Stimulated activated CD8-positive, alpha-beta memory T cell treated with anti-CD3 and anti-CD28 coated beads, Interleukin-15, amount 100 ng/mL, for 4 hours (primary cell): ENCODE data around the gene CNNM4.

ENCODE experiments used
- DNase-seq, 2 donors: peaks; one replicate each; pipeline ENCODE4 v3.0.0-alpha.2; 2020; ENCODE audit warnings: low read depth in 2 of 2

CNNM4 gene

DNA sequence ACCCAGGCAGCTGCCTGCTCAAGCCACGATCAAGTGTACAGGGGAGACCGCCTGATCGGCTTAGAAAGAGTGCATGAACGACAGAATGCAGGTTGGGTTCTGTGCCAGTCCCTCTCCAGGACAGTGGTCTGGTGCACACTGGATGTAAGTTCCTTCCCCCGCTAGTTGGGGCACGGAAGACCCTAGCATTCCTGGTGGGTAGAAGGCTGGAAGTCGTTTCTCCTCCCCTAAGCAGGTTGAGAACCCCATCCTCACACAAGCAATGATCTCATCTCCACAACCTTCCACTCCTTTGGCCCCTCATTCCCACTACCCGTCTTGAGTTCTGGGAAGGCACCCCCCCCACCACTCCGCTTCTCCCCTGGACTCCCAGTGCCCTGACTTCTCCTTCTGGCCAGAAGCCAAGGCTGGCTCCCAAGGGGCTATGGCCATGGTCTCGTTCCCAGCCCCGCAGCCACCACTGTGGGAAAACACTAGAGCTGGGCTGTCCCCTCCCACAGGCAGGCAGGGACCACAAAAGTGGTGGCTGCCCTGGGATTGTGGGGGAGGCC lies 98.5 kb downstream of the CNNM4 start:
- DNase-seq: no peak

DNA sequence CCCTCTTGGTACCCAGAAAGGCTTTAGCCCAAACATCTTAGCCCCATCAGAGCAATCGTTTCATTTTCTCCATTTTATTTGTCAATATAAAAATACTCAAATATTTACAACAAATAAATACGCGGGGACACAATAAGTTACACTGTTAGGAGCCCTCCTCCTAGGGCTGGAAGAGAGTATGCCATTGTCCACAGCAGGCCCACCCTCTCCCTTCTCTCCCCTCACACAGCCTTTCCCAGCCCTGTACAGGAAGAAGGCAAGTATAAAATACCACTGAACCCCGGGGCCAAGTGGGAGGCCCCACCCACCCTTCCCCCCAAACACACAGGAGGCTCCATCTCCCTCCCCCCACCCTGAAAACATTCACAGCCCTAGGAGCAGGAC lies 99.0 kb downstream of the CNNM4 start:
- no peak for DNase-seq

DNA sequence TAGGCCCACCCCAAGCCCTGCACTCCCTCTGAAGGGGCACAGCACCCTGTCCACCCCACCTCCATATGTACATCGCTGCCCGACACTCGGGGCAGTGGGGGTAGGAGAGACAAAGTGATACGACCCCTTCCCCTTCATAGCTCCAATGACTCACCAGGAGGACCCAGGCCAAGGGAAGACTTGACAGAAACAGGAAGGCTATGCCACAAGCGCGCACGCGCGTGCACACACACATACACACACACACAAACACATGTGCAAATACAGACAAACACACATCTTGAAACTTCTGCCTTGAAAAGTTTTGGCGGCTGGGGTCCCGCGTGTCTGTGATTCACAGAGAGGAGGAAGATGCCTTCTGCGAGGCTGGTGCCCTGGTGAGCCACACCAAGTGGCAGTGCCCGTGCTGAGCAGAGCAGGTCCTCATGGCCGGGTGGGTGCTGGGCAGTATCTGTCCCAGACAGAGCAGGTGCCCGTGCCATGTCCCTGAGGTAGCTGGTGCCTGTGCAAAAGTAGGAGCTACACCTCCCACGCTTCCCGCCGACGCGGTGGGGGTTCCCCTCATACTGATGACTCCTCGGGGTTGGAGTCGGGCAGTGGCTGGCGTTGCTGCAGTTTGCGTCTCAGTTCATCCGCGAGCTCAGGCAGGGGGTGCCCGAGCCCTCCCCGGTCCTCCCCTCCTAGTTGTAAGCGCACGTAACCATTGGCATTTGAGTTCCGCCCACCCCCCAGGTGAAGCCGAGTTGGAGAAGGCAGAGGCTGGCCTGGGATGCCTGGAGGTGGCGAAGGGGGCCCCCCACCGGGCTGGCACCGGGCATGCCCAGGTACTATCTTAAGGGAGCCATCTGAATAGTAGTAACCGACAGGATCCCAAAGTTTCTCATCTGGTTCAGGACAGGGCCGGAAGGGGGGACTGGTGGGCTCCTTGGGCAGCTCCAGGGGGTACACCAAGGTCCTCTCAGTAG lies 99.6 kb downstream of the CNNM4 start:
- DNase-seq: no peak

DNA sequence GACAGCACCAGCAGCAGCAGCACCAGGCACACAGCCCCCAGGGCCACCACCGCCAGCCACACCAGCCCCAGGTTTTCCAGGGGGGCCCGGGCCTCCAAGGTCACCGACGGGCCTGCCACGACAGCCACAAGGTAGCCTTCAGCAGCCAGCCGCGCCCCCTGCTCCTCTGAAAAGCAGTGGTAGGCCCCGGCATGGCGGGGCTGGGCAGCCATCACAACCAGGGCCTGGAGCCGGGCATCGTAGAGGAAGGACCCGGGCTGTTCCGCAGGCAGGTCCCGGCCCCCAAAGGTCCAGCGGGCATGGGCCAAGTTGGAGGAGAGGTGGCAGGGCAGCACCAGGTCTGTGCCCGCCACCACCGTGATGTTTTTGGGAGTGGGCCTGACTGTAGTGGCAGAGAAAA lies 100.4 kb downstream of the CNNM4 start:
- no peak for DNase-seq
